HepG2 (cell line): Measurements from ENCODE around the gene SURF6. TPM values are rescaled to one million over a fixed set of nuclear protein-coding genes. Genes with fewer than 3 reads are reported as not detected.

ENCODE experiments used
- AHR ChIP-seq: IDR thresholded peaks from 2 replicates; pipeline ENCODE4 v1.6.1; 2018; ENCODE audit warnings: missing genetic modification reagents, missing compliant biosample characterization
- AKAP8 ChIP-seq: sonication (generic); formaldehyde crosslinking; IDR thresholded peaks from 2 replicates; pipeline ENCODE4 v1.5.1; 2020; ENCODE audit warnings: mild to moderate bottlenecking, missing genetic modification reagents
- BCL3 ChIP-seq: sonication (generic); formaldehyde crosslinking; IDR thresholded peaks from 2 replicates; pipeline ENCODE4 v1.5.1; 2020; ENCODE audit warnings: mild to moderate bottlenecking, missing genetic modification reagents, moderate library complexity
- DR1 ChIP-seq: sonication (generic); formaldehyde crosslinking; IDR thresholded peaks from 2 replicates; pipeline ENCODE4 v1.8.0; 2021; ENCODE audit warnings: mild to moderate bottlenecking, missing genetic modification reagents, inconsistent platforms
- GTF3A ChIP-seq: sonication (generic); formaldehyde crosslinking; conservative IDR thresholded peaks from 2 replicates; pipeline ENCODE4 v1.4.0; 2020; ENCODE audit warnings: mild to moderate bottlenecking, missing genetic modification reagents
- JARID2 ChIP-seq: sonication (generic); formaldehyde crosslinking; IDR thresholded peaks from 2 replicates; pipeline ENCODE4 v1.8.1; 2023; ENCODE audit warnings: missing genetic modification reagents, inconsistent platforms; ENCODE audit not compliant: insufficient replicate concordance
- MED8 ChIP-seq: sonication (generic); formaldehyde crosslinking; IDR thresholded peaks from 2 replicates; pipeline ENCODE4 v1.8.1; 2023; ENCODE audit warnings: mild to moderate bottlenecking, missing genetic modification reagents; ENCODE audit not compliant: insufficient replicate concordance
- POLR2AphosphoS2 ChIP-seq: IDR thresholded peaks from 2 replicates; pipeline ENCODE4 v1.6.1; 2011; ENCODE audit warnings: low read depth, low read length, improper control_type of control experiment
- RXRA ChIP-seq: sonication (generic); formaldehyde crosslinking; IDR thresholded peaks from 2 replicates; pipeline ENCODE4 v1.5.1; 2020; ENCODE audit warnings: missing genetic modification reagents
- SMC3 ChIP-seq: IDR thresholded peaks from 2 replicates; pipeline ENCODE4 v1.6.1; 2011; ENCODE audit warnings: low read length, improper control_type of control experiment
- TAF15 ChIP-seq: fragments of 200-400 bp; formaldehyde crosslinking; IDR thresholded peaks from one replicate; pipeline ENCODE4 v1.6.1; 2018; ENCODE audit warnings: mild to moderate bottlenecking, low read depth, low read length; ENCODE audit not compliant: poor library complexity, severe bottlenecking
- TEF ChIP-seq: sonication (generic); formaldehyde crosslinking; IDR thresholded peaks from 2 replicates; pipeline ENCODE4 v1.5.0; 2020; ENCODE audit warnings: missing genetic modification reagents
- ZBTB7B ChIP-seq: sonication (generic); formaldehyde crosslinking; IDR thresholded peaks from 2 replicates; pipeline ENCODE4 v1.4.0; 2020; ENCODE audit warnings: missing genetic modification reagents
- ZNF256 ChIP-seq: sonication (generic); formaldehyde crosslinking; conservative IDR thresholded peaks from 2 replicates; pipeline ENCODE4 v1.4.0; 2020; ENCODE audit warnings: missing genetic modification reagents
- ZNF3 ChIP-seq: IDR thresholded peaks from 2 replicates; pipeline ENCODE4 v1.7.0; 2017; ENCODE audit warnings: inconsistent platforms
- ZNF329 ChIP-seq: sonication (generic); formaldehyde crosslinking; IDR thresholded peaks from 2 replicates; pipeline ENCODE4 v1.9.0; 2021; ENCODE audit warnings: low read depth, mild to moderate bottlenecking, missing genetic modification reagents
- ZNF383 ChIP-seq: sonication (generic); formaldehyde crosslinking; IDR thresholded peaks from 2 replicates; pipeline ENCODE4 v1.4.0; 2020; ENCODE audit warnings: missing genetic modification reagents, mild to moderate bottlenecking, borderline replicate concordance
- ZNF431 ChIP-seq: sonication (generic); formaldehyde crosslinking; IDR thresholded peaks from 2 replicates; pipeline ENCODE4 v1.9.0; 2022; ENCODE audit warnings: missing genetic modification reagents, low read depth, mild to moderate bottlenecking, borderline replicate concordance
- ZNF432 ChIP-seq: sonication (generic); formaldehyde crosslinking; IDR thresholded peaks from 2 replicates; pipeline ENCODE4 v1.5.0; 2020; ENCODE audit warnings: missing genetic modification reagents, mild to moderate bottlenecking, borderline replicate concordance
- ZNF614 ChIP-seq: IDR thresholded peaks from 2 replicates; pipeline ENCODE4 v1.6.1; 2018; ENCODE audit warnings: missing biosample characterization, missing genetic modification reagents, inconsistent platforms, borderline replicate concordance
- ZNF644 ChIP-seq: IDR thresholded peaks from 2 replicates; pipeline ENCODE4 v1.6.1; 2016; ENCODE audit warnings: low read depth
- ZNF670 ChIP-seq: sonication (generic); formaldehyde crosslinking; IDR thresholded peaks from 2 replicates; pipeline ENCODE4 v1.8.0; 2022; ENCODE audit warnings: mild to moderate bottlenecking, missing genetic modification reagents, borderline replicate concordance
- ZNF75D ChIP-seq: sonication (generic); formaldehyde crosslinking; IDR thresholded peaks from 2 replicates; pipeline ENCODE4 v1.8.1; 2023; ENCODE audit warnings: missing genetic modification reagents, mild to moderate bottlenecking, borderline replicate concordance
- polyA plus RNA-seq, 8 experiments: library from polyadenylated mRNA; depleted of rRNA in 3 of 8; stranded (reverse) in 7 of 8; unstranded in 1 of 8; fragments of >200 nt; fragmentation: Illumina TruSeq in 4 of 8; extraction: Trizol in 4 of 8; gene quantifications; 2 replicates each; pipeline versions ENCODE4 v1.2.1 to v1.2.3, GENCODE V29; 2011 to 2016; ENCODE audit warnings: low read depth in 4 of 8, missing spikeins in 1 of 8, mixed read lengths in 1 of 8; ENCODE audit not compliant: insufficient read depth in 1 of 8
- total RNA-seq, 5 experiments: library from RNA; depleted of rRNA; stranded (reverse); fragments of >200 nt; fragmentation: Illumina TruSeq; extraction: Trizol; gene quantifications; 2 replicates each; pipeline ENCODE4 v1.2.3, GENCODE V29; 2016; ENCODE audit warnings: low read depth in 1 of 5
- TF ChIP-seq, protein P1 (sequence below): sonication (generic); formaldehyde crosslinking; IDR thresholded peaks from 2 replicates; pipeline ENCODE4 v1.9.0; 2022; ENCODE audit warnings: missing genetic modification reagents, mild to moderate bottlenecking, borderline replicate concordance

SURF6 gene
- total and polyA plus RNA-seq, 2 of the 13 experiments (the other 11 are each of a cell fraction or from before 2014, with no cell fraction given) = 5.9 to 14.7 TPM

GRCh38 chr9:133351908-133352634, 16.1 kb upstream of the SURF6 start (continued):
- TF ChIP-seq ZNF644 (CRISPR knock-in tag) (peak; percentile 54; the same call in 1 of the 2 replicates), ZNF75D (CRISPR knock-in tag) (no peak), ZNF3 (CRISPR knock-in tag) (no peak), JARID2 (CRISPR knock-in tag) (no peak), ZNF614 (peak; percentile 22; the same call in 1 of the 2 replicates), ZBTB7B (CRISPR knock-in tag) (0 out of 2 replicates have a peak, but pooled peaks have one; percentile 21), AHR (CRISPR knock-in tag) (no peak), RXRA (peak; percentile 35; the same call in 1 of the 2 replicates), DR1 (CRISPR knock-in tag) (no peak), TAF15 (no peak), ZNF432 (CRISPR knock-in tag) (no peak), POLR2AphosphoS2 (no peak), ZNF431 (CRISPR knock-in tag) (no peak), SMC3 (peak; percentile 39; the same call in 1 of the 2 replicates), ZNF670 (no peak), ZNF329 (no peak), ZNF383 (peak; percentile 58; the same call in 1 of the 2 replicates), TEF (no peak), GTF3A (CRISPR knock-in tag) (0 out of 2 replicates have a peak, but pooled peaks have one; percentile 60), BCL3 (CRISPR knock-in tag) (peak; percentile 78; the same call in 1 of the 2 replicates), MED8 (CRISPR knock-in tag) (no peak), ZNF256 (no peak), AKAP8 (CRISPR knock-in tag) (no peak)
- TF ChIP-seq, protein P1, sequence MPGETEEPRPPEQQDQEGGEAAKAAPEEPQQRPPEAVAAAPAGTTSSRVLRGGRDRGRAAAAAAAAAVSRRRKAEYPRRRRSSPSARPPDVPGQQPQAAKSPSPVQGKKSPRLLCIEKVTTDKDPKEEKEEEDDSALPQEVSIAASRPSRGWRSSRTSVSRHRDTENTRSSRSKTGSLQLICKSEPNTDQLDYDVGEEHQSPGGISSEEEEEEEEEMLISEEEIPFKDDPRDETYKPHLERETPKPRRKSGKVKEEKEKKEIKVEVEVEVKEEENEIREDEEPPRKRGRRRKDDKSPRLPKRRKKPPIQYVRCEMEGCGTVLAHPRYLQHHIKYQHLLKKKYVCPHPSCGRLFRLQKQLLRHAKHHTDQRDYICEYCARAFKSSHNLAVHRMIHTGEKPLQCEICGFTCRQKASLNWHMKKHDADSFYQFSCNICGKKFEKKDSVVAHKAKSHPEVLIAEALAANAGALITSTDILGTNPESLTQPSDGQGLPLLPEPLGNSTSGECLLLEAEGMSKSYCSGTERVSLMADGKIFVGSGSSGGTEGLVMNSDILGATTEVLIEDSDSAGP (CRISPR knock-in tag) = peak; percentile 80
